GM18507 (cell line): Measurements from ENCODE around the gene PPP1R12A.
"Not testable (repeated sequence)": the region's sequence is repeated elsewhere in the genome, so short reads cannot be mapped to it uniquely, and the experiment has no call there.

Experiments
- DNase-seq: peaks from one replicate; pipeline ENCODE4 v3.0.0; 2011; ENCODE audit warnings: low read depth; ENCODE audit not compliant: insufficient read length; ENCODE audit errors: extremely low spot score
- FAIRE-seq: peaks from 2 replicates; lab custom pipeline; 2011; peaks lifted over from hg19 to GRCh38; lab: Jason Lieb, UNC

Gene PPP1R12A

DNA sequence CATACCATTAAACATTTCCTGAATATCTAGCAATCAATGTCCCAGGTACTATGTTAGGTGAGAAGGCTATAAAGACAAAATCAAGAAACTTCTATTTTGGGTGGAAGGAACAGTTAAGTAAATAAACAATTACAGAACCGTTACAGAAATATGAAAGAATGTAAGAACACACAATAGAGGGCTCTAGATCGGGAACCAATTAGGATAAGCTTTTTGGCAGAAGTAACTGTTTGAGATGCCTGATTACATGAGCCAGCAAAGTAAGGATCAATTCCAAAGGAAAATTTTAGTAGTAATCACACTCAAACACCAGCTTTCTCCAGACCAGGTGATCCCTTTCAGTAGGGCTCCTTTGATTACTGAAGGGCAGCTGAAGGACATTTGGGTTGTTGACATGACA is 33.9 kb downstream of the PPP1R12A start:
- FAIRE-seq = no peak
- DNase-seq = no peak

DNA sequence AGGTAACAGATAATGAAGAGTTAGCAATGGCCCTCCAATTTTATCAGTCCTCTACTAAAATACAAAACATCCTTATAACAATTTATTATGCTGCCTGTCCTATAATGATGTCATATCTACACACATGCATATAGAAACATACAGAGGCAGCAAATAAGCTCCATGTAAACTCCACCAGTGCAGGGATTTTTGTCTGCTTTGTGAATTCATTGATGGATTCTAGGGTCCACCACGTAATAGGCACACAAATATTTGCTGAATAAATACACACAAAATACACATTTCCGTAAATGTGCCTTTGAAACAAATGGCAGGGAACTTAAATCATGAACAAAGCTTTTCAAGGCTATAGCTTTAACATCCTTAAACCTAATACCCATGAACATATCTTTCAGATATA is 34.7 kb downstream of the PPP1R12A start:
- no peak for FAIRE-seq
- no peak for DNase-seq

DNA sequence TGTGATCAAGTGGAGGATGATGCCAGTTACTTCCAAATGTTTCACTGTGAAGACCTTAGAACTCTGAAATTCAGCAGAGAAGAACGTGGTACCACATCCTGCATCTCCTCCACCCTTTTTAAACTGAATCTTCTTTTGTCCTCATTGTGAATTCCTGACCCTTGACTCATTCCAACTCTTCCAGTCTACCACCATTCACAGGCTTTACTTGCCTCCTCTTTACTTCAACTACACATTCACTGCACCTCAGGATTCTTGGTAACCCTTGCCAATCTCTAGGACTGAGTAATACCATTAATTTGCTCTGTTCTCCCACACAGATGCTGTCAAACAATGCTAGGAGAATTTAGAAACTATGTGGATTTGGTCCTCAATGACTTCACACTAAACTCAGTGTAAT is 37.3 kb downstream of the PPP1R12A start:
- DNase-seq (no peak), FAIRE-seq (no peak)

DNA sequence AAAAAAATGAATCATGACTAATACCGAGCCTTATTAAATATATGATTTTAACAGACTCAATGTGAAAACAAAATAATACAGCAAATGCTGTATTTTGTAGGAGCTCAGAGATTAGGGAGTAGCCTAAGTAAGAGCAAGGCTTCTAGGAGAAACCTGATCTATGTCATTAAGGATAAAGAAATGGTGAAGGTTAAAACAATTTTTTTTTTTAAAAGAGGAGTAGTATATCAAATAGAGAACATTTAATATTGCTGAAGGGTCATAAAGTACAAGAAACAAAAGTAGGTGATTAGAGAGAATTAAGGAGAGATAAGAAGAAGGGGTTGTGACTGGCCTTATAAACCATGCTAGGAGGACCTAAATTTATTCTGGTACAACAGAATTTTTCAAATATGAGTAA is 39.1 kb downstream of the PPP1R12A start:
- DNase-seq (no peak), FAIRE-seq (no peak)

DNA sequence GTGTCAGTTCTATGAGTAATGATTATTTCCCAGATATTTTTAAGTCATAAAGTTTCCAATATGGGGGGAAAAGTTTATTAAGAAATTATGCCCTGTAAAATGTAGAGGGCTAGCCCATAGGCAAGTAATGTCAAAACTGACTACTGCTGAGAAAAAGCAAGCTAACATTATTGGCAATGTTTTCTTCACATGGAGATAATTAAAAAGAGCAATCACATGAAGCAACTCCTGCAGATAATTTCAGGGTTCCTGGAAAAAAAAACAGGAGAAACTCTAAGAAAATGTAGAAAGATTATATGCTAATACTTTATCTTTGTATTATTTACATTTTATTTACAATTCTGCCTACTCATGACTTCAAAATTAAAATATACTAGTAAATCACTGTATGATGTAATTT is 39.8 kb downstream of the PPP1R12A start:
- FAIRE-seq = no peak

DNA sequence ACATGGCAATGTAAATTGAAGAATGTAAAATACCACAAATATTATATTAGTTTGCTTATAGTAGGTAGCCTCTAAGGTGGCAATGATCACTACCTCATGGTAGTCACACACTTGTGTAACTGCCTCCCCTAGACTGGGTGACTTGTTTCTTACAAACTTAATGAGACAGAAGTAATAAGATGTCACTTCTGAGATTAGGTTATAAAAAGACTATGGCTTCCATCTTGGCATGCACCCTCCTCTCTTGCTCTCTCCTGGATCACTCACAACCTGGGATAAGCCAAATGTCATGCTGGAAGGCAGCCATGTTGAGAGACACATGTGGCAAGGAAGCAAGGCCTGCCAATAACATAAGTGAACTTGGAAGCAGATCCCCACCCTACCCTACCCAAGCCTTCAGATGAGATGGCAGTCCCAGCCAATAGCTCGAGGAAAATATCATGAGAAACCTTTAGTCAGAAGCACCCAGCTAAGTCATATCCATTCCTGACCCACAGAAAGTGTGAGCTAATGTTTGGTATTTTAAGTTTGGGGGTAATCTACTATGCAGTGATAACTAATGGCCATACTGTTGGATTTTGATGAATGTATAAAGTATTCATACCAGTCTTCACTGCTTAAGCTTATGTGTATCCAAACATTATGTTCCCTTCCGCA is 43.3 kb downstream of the PPP1R12A start:
- DNase-seq (no peak), FAIRE-seq (no peak)

More for the DNA sequence above, 39.8 kb downstream of the PPP1R12A start:
- no peak for DNase-seq

DNA sequence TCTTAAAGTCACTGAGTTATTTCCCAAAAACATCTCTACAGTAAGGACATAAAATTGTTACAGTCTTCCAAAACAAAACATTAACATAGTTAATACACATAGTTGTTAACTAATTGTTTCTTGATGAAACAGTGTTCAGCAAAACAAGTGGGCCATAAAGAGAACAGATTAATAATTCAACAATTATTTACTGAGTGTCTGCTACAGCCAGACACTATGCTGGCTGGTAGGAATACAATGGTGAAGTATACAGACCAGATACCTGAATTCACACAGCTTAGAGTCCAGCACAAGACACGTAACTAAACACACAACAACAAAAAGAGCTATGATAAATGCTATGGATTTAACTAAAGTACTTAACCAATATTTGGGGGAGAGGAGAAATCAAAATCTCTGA is 47.0 kb downstream of the PPP1R12A start:
- DNase-seq = no peak
- no peak for FAIRE-seq

DNA sequence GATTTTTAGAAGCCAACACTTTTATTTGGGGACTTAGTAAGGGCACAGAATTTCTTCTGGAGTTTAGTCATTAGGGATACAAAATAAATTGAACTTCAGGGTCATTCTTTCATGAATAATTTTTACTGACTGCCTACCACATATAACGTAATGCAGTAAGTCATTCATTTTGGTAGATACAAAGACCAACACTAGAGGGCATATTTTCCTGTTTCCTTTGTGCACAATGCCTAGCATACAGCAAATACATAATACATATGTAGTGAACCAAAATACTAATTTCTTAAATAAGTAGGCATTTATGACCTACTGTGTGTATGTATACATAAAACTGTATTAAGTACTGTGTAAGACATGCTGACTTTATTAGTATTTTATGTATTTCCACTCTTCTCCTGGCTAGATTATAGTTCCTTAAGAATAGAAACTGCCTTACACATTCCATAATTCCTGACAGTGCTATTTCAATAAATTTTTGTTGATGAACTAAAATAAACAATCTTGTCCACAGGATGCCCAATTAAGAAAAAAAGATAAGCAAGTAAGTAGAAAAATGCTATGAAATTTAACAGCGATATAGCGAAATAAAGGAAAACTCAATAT is 47.9 kb downstream of the PPP1R12A start:
- DNase-seq (no peak), FAIRE-seq (peak; percentile 65)

DNA sequence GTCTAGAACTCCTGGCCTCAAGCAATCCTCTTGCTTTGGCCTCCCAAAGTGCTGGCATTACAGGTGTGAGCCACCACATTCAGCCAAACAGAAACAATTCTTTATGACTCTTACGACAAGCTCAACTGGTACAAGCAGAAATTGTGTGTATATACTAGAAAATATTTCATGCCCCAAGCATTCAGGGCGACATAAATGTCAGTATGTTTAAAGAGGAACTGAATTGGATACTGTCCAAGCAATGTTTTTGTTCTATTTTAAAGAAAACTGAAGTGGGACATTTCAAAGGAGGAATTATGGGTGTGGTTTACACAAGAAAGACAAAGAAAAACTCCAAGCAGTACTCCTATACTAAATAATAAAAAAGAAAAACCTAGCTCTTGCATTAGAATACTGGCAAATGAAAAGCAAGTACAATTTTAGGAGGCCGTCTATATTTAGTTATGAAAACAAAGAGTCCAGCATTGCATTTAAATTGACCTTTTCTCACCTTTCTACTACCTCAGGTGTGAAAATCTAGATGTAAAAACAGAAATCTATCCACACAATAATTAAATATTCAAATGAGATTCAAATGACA is 48.9 kb downstream of the PPP1R12A start:
- DNase-seq (no peak), FAIRE-seq (no peak)

DNA sequence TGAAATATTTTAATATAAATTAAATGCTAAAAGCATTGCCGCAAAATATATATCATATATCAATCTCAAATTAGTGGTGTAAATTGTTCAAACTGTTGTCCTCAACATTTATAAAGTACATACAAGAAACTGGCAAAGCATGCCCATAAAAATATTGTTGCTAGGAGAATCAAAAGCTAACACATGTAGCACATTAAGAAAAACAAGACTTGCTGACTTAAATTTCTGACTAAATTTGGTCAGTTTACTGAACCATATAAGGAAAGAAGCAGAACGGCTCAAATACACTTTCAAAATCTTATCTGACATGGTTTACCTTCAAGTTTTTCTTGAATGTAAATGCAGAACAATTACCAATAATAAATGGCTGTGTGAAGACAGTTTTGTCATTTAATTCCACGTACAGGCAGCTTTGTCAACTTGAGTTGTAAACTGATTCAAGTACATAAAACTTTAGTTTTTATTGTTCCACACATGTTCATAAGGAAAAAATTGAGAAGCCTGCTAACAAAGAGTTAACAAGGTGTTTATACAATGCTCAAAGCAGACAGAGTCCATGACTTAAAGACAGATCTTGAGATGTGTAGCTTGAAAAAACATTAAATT is 50.4 kb downstream of the PPP1R12A start:
- DNase-seq (no peak), FAIRE-seq (no peak)

DNA sequence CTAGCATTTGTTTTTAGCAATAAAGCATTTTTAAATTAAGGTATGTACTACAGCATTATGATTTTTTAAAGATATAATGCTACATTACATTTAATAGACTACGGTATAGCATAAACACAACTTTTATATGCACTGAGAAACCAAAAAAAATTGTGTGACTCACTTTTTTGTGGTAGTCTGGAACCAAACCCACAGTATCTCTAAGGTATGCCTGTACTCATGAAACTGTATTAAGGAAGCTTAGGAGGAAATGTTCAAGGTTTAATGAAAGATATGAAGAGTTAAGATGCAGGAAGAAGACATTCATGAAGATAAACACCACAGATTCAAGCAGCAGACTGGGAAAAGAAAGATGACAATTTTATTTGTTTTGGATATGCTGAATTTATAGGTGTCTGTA is 51.7 kb downstream of the PPP1R12A start:
- DNase-seq = no peak
- FAIRE-seq = peak; percentile 35

DNA sequence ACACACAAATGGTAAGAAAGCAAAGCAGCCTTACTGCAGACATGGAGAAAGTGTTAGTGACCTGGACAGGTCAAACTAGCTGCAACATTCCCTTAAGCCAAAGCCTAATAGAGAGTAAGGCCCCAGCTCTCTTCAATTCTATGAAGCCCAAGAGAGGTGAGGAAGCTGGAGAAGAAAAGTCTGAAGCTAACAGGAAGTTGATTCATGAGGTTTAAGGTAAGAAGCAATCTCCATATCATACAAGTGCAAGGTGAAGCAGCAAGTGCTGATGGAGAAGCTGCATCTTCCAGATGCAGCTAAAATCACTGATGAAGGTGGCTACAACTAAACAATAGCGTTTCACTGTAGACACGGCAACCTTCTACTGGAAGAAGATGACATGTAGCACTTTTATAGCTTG is 53.5 kb downstream of the PPP1R12A start:
- FAIRE-seq = no peak
- no peak for DNase-seq

DNA sequence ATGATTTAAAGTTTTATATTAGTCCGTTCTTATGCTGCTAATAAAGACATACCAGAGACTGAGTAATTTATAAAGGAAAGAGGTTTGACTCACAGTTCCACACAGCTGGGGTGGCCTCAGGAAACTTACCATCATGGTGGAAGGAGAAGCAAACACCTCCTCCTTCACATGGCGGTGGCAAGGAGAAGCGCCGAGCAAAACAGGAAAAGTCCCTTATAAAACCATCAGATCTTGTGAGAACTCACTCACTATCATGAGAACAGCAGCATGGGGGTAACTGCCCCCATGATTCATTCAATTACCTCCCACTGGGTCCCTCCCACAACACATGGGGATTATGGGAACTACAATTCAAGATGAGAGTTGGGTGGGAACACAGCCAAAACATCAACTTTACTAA is 56.4 kb downstream of the PPP1R12A start:
- not testable (repeated sequence) for FAIRE-seq, DNase-seq

DNA sequence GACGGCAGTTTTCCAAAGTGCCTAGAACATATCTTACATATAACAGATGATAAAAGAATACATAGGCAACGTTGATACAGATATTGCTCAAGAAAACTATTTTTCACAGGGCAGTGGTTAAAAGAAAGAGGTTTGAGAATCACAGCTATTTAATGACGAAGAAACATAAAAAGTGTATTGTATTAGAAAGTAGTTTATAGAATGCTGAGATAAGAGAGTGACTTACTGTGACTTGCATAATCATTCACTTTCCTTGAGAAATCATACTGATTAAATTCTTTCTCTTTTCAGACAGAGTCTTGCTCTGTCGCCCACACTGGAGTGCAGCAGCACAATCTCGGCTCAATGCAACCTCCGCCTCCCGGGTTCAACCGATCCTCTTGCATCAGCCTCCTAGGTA is 57.7 kb downstream of the PPP1R12A start:
- no peak for DNase-seq
- no peak for FAIRE-seq

DNA sequence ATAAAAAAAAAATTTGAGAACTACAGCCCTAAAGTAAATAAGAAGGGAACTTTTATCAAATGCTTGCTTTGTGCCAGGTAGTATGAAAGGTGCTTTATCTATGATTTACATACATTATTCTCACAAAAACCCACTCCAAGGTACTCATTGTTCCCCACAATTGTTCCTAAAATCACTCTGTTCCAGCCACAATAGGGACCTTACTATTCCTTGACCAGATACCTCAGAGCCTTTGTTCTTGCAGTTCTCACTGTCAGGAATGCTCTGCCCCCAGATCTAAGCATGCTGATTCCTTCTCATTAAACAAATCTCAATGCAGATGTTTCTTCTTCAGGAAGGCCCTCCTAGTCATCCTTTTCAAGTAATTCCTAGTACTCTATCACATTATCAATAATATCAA is 60.2 kb downstream of the PPP1R12A start:
- no peak for DNase-seq
- FAIRE-seq = no peak

DNA sequence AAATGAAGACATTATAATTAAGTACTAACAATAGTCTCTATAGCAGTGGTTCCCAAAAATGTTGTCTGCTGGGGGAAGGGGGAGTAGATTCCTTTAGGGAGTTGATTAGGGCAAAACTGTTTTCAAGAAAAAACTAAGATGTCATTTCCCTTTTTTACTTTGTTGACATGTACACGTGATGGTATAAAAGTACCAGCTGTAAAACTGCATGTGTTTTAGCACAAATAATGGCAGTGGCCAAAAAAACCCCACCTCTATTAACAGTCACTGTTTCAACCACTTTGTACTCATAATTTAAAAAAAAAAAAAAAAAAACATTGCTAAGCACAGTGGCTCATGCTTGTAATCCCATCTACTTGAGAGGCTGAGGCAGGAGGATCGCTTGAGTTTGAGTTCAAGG is 61.7 kb downstream of the PPP1R12A start:
- DNase-seq (no peak), FAIRE-seq (no peak)

DNA sequence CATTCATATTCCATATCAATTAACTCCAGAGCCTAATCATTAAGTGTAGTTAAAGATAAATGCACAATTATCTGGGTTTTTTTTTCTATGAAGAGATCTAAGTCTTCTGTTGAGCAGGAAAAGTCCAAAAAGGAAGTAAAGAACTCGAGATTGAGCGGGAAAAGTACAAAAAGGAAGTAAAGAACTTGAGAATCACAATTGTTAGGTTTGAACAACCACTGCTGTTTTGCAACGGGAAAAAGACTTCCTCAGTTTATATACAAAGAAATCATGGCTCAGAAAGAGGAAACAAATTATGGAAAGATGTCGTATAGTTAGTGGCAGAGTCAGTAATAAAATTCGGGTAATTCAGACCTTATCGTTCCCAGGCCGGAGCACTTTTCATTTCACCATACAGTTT is 63.3 kb downstream of the PPP1R12A start:
- DNase-seq (no peak), FAIRE-seq (no peak)

DNA sequence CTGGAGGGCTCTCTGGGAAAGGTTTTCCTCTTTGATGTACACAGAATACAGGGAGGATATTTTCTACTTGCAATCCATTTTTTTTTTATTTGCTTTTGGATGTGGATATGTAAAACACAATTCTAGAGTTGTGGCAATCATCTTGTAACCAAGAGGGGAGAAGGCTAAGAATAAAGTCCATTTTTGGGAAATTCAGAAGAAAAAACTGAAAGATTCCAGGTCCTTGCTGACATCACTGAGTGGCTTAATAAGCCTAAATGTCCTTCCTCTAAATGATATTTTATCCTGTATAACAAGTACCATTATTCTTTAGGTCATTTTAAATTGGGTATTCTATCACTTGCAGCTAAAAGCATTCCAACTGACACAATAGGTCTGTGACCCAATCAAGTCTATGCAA is 64.0 kb downstream of the PPP1R12A start:
- no peak for FAIRE-seq
- no peak for DNase-seq

DNA sequence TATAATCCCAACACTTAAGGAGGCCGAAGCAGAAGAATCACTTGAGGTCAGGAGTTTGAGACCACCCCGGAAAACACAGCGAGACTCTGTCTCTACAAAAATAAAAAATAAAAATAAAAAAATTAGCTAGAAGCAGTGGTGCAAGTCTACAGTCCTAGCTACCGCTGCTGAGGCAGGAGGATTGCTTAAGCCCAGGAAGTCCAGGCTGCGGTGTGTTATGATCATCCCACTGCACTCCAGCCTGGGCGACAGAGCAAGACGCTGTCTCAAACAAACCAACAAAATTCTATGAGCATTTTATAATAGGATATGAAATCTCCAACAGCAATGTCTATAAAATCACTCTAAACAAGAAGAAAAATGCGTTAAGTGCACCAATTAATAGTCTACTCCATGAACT is 75.3 kb downstream of the PPP1R12A start:
- FAIRE-seq = no peak
- no peak for DNase-seq

DNA sequence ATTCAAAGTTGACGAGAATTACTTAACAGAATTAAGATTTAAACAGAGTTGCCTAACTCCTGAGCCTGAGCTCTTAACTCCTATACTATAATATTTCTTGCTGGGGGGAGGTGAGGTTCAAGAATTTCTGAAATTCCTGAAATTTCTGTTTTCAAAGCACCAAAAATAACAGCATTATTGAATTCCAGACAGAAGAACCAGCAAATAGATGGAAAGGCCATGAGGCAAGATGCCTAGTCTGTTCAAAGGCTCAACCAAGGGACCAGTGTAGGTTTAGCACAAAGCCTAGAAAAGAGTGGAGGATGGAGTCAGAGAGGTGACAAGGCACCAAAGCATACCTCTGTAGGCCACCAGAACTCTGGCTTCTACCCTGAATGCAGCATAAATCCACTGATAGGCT is 76.4 kb downstream of the PPP1R12A start:
- DNase-seq (no peak), FAIRE-seq (no peak)

DNA sequence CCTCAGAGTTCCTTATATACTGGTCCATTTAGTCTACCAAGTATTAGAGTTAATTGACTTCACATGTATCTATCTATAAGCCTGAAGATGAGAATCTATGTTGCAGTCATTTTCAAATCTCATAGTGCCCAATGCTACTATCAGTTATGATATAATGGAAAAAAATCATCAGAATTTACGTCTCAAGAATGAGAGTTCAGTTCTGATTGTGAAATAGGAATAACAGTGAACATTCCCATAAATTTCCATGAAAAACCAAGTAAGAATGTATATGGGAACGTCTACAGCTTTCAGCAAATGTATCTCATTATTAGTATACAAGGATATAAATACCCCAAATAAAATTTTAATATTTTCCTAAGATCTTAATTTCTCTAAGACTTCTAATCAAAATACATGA is 77.2 kb downstream of the PPP1R12A start:
- FAIRE-seq (no peak), DNase-seq (no peak)
